Endothelial cell of umbilical vein (primary cell): ENCODE data around the gene PTPRD. TPM values are rescaled to one million over a fixed set of nuclear protein-coding genes. Genes with fewer than 3 reads are reported as not detected.

Source experiments
- BruUV-seq: library from RNA; stranded (reverse); fragments of 400-500 nt; replicated peaks from 2 replicates; lab custom pipeline; 2021; lab: Mats Ljungman, UMichigan
- CTCF ChIA-PET: fragments of 300-600, 350-600 bp; sonication (Branson Sonifier 250); formaldehyde crosslinking; loops from one replicate; lab custom pipeline; 2021; ENCODE audit warnings: antibody characterized with exemption, inconsistent platforms; lab: Charles Lee
- POLR2A ChIA-PET: fragments of 300-600, 350-600 bp; sonication (Branson Sonifier 250); formaldehyde crosslinking; loops from one replicate; lab custom pipeline; 2021; ENCODE audit warnings: antibody characterized with exemption, inconsistent platforms; lab: Charles Lee
- DNase-seq: peaks from one replicate; pipeline ENCODE4 v3.0.0-alpha.2; 2011; ENCODE audit warnings: low read depth, low spot score
- FAIRE-seq: peaks from 2 replicates; lab custom pipeline; 2011; peaks lifted over from hg19 to GRCh38; lab: Jason Lieb, UNC
- H2AFZ ChIP-seq: 2 replicates; pipeline ENCODE4 v1.6.0; 2012; ENCODE audit warnings: low read depth, low read length, control low read depth, inconsistent platforms
- H3K27ac ChIP-seq: 2 replicates; pipeline ENCODE4 v1.5.1; 2011; ENCODE audit warnings: low read depth, mild to moderate bottlenecking, control low read depth, low read length, moderate library complexity; ENCODE audit not compliant: insufficient read depth
- H3K27me3 ChIP-seq, 2 experiments: 2 replicates each; pipeline versions ENCODE4 v1.6.0 to v1.6.1; 2011; ENCODE audit warnings: low read length in 2 of 2, mixed read lengths in 1 of 2; ENCODE audit not compliant: control insufficient read depth in 2 of 2, insufficient read depth in 2 of 2
- H3K36me3 ChIP-seq, 2 experiments: 2 replicates in 1 of 2; 3 replicates in 1 of 2; pipeline ENCODE4 v1.5.1; 2011; ENCODE audit warnings: low read length in 2 of 2, mild to moderate bottlenecking in 1 of 2, moderate library complexity in 1 of 2; ENCODE audit not compliant: control insufficient read depth in 2 of 2, insufficient read depth in 2 of 2; ENCODE audit errors: extremely low read depth in 1 of 2
- H3K4me1 ChIP-seq: 3 replicates; pipeline ENCODE4 v1.5.1; 2011; ENCODE audit warnings: mild to moderate bottlenecking, low read length; ENCODE audit not compliant: control insufficient read depth, insufficient read depth; ENCODE audit errors: extremely low read depth
- H3K4me2 ChIP-seq: 2 replicates; pipeline ENCODE4 v1.6.1; 2011; ENCODE audit warnings: low read length, control low read depth, mixed read lengths; ENCODE audit not compliant: insufficient read depth
- H3K4me3 ChIP-seq, 3 experiments: fragments of 200-600 bp in 1 of 3; sonication (generic), shearing (Covaris generic) in 1 of 3; replicated peaks in 1 of 3; 2 replicates each; pipeline ENCODE4 v1.5.1; 2011 to 2016; ENCODE audit warnings: control low read depth in 3 of 3, low read length in 3 of 3, mild to moderate bottlenecking in 2 of 3, inconsistent platforms in 1 of 3, low read depth in 1 of 3, moderate library complexity in 1 of 3; ENCODE audit not compliant: insufficient read depth in 1 of 3
- H3K79me2 ChIP-seq: 2 replicates; pipeline ENCODE4 v1.6.0; 2012; ENCODE audit warnings: low read length, inconsistent platforms; ENCODE audit not compliant: control insufficient read depth, insufficient read depth
- H3K9ac ChIP-seq: replicated peaks from 2 replicates; pipeline ENCODE3; 2011; ENCODE audit warnings: low read length, control low read depth; ENCODE audit not compliant: insufficient read depth; ENCODE audit errors: extremely low read depth
- H3K9me1 ChIP-seq: replicated peaks from 3 replicates; pipeline ENCODE4 v1.6.0; 2011; ENCODE audit warnings: mild to moderate bottlenecking, low read length; ENCODE audit not compliant: control insufficient read depth, insufficient read depth; ENCODE audit errors: extremely low read depth
- H3K9me3 ChIP-seq: replicated peaks from 2 replicates; pipeline ENCODE4 v1.5.1; 2012; ENCODE audit warnings: low read length, inconsistent platforms; ENCODE audit not compliant: control insufficient read depth, insufficient read depth
- H4K20me1 ChIP-seq: replicated peaks from 2 replicates; pipeline ENCODE3; 2011; ENCODE audit warnings: mild to moderate bottlenecking, low read length; ENCODE audit not compliant: control insufficient read depth, insufficient read depth; ENCODE audit errors: extremely low read depth
- EZH2 ChIP-seq: IDR thresholded peaks from 2 replicates; pipeline ENCODE4 v1.6.1; 2012; ENCODE audit warnings: borderline replicate concordance, low read depth, mild to moderate bottlenecking, moderate library complexity, low read length, inconsistent platforms; ENCODE audit not compliant: severe bottlenecking
- FOS ChIP-seq: IDR thresholded peaks from 2 replicates; pipeline ENCODE4 v1.6.1; 2011; ENCODE audit warnings: mild to moderate bottlenecking, low read length, moderate library complexity, borderline replicate concordance; ENCODE audit not compliant: insufficient read depth
- GATA2 ChIP-seq: IDR thresholded peaks from 2 replicates; pipeline ENCODE4 v1.7.0; 2011; ENCODE audit warnings: low read depth, mild to moderate bottlenecking, moderate library complexity, mixed read lengths, low read length; ENCODE audit not compliant: insufficient read length, insufficient read depth
- JUN ChIP-seq: IDR thresholded peaks from 2 replicates; pipeline ENCODE4 v1.6.1; 2011; ENCODE audit warnings: borderline replicate concordance, low read depth; ENCODE audit not compliant: insufficient read length, insufficient read depth
- MYC ChIP-seq: IDR thresholded peaks from one replicate; pipeline ENCODE4 v1.6.1; 2011; ENCODE audit warnings: mild to moderate bottlenecking, low read depth, low read length
- POLR2A ChIP-seq: IDR thresholded peaks from 2 replicates; pipeline ENCODE4 v1.6.1; 2012; ENCODE audit warnings: low read depth, mild to moderate bottlenecking, control low read depth, low read length
- POLR2AphosphoS5 ChIP-seq: IDR thresholded peaks from 2 replicates; pipeline ENCODE4 v1.6.1; 2012; ENCODE audit warnings: low read depth, mild to moderate bottlenecking, control low read depth, low read length, moderate library complexity; ENCODE audit not compliant: insufficient read depth
- dilution Hi-C: fragments of 300-500 bp; cut with MboI; formaldehyde crosslinking; loops from one replicate; pipeline ENCODE4 v1.15.0; 2019; ENCODE audit warnings: low sequenced_read_pairs; ENCODE audit not compliant: extremely low pct_ligation_motif_present
- intact Hi-C: fragments of 100-400 bp; cut with micrococcal nuclease; formaldehyde crosslinking; loops from one replicate; pipeline ENCODE4 v1.10.0; 2022
- polyA plus RNA-seq, 4 experiments: library from polyadenylated mRNA; depleted of rRNA in 3 of 4; stranded (reverse) in 3 of 4; unstranded in 1 of 4; fragments of >200 nt; gene quantifications; 2 replicates each; pipeline versions ENCODE4 v1.2.1 to v1.2.3, GENCODE V29; 2011 to 2012; ENCODE audit warnings: missing spikeins in 1 of 4
- total RNA-seq: library from RNA; stranded (reverse); gene quantifications from 2 replicates; pipeline ENCODE4 v1.2.3, GENCODE V29; 2021
- TF ChIP-seq, protein P1 (sequence below), 2 donors: IDR thresholded peaks; 1 replicate in 1 of 2; 2 replicates in 1 of 2; pipeline ENCODE4 v1.5.1; 2011; ENCODE audit warnings: low read length in 2 of 2, mild to moderate bottlenecking in 2 of 2, moderate library complexity in 2 of 2, control low read depth in 1 of 2, inconsistent platforms in 1 of 2, low read depth in 1 of 2; ENCODE audit not compliant: insufficient read depth in 1 of 2; ENCODE audit errors: extremely low read depth in 1 of 2
- TF ChIP-seq, protein P2 (sequence below): IDR thresholded peaks from 2 replicates; pipeline ENCODE4 v1.6.1; 2011; ENCODE audit not compliant: insufficient read depth, insufficient read length

PTPRD gene
- total and polyA plus RNA-seq, 2 donors (not counting 3 experiments of a cell fraction or from before 2014, with no cell fraction given): 5.5 to 5.7 TPM

DNA sequence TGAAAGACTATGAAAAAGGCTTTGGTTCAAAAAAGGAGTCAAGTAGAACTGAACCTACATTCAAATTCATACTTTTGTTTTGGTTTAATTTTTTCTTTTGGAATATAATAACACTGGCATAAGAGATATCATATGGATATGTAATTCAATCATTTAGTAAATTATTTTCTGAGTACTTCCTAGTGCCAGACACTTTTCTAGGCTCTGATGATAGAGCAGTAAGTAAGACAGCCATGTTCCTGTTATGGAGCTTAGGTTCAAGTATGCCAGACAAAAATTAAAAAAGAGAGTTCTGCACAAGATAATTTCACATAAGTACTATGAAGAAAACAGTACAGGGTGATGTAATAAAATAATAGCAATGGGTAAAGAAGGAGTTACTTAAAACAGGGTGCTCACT lies 1074.0 kb downstream of the PTPRD start:
- FAIRE-seq (no peak), DNase-seq (no peak)
- Histone ChIP-seq H4K20me1 (no peaks in the 10 kb centered on the region), H3K9ac (no peak overlapping the region), H2AFZ (no peak overlapping the region), H3K36me3 (no peaks in the 10 kb centered on the region), H3K27ac (no peak overlapping the region), H3K4me3 (no peak overlapping the region), H3K79me2 (no peaks in the 10 kb centered on the region), H3K27me3 (no peaks in the 10 kb centered on the region), H3K9me3 (no peaks in the 10 kb centered on the region), H3K4me1 (no peaks in the 10 kb centered on the region), H3K9me1 (peaks cover 2% of the 10 kb centered on the region), H3K4me2 (no peak overlapping the region)
- TF ChIP-seq, protein P1, sequence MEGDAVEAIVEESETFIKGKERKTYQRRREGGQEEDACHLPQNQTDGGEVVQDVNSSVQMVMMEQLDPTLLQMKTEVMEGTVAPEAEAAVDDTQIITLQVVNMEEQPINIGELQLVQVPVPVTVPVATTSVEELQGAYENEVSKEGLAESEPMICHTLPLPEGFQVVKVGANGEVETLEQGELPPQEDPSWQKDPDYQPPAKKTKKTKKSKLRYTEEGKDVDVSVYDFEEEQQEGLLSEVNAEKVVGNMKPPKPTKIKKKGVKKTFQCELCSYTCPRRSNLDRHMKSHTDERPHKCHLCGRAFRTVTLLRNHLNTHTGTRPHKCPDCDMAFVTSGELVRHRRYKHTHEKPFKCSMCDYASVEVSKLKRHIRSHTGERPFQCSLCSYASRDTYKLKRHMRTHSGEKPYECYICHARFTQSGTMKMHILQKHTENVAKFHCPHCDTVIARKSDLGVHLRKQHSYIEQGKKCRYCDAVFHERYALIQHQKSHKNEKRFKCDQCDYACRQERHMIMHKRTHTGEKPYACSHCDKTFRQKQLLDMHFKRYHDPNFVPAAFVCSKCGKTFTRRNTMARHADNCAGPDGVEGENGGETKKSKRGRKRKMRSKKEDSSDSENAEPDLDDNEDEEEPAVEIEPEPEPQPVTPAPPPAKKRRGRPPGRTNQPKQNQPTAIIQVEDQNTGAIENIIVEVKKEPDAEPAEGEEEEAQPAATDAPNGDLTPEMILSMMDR (IDR thresholded peaks at IDR 0.05; ENCODE audit: extremely low read depth in 1 of 2, insufficient read depth in 1 of 2, low read depth in 1 of 2, low read length in 2 of 2): no peak
- TF ChIP-seq, protein P2, sequence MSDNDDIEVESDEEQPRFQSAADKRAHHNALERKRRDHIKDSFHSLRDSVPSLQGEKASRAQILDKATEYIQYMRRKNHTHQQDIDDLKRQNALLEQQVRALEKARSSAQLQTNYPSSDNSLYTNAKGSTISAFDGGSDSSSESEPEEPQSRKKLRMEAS: no peak
- TF ChIP-seq GATA2 (no peak), POLR2AphosphoS5 (no peak), FOS (no peak), MYC (no peak), JUN (no peak), EZH2 (no peak), POLR2A (no peak)
- ChIA-PET POLR2A (no interaction called here), CTCF (no interaction called here)
- dilution Hi-C loops (no loop called here), intact Hi-C loops (no loop called here)
- BruUV-seq: no TSS peak
